HEK293T (cell line): ENCODE data around the gene DEFB124.
"Not testable (repeated sequence)": the region's sequence is repeated elsewhere in the genome, so short reads cannot be mapped to it uniquely, and the experiment has no call there.

ENCODE experiments used
- FOXA1 ChIP-seq: fragments of 450-650 bp; IDR thresholded peaks from 2 replicates; pipeline ENCODE4 v1.6.1; 2016; ENCODE audit warnings: mild to moderate bottlenecking
- FOXK2 ChIP-seq: fragments of 450-650 bp; IDR thresholded peaks from 2 replicates; pipeline ENCODE4 v1.6.1; 2016; ENCODE audit warnings: mild to moderate bottlenecking
- FOXM1 ChIP-seq: fragments of 450-650 bp; IDR thresholded peaks from 2 replicates; pipeline ENCODE4 v1.6.1; 2017; ENCODE audit warnings: mild to moderate bottlenecking, borderline replicate concordance
- HDGF ChIP-seq: fragments of 450-650 bp; IDR thresholded peaks from 2 replicates; pipeline ENCODE4 v1.6.1; 2017; ENCODE audit warnings: antibody characterized with exemption, borderline replicate concordance
- LEF1 ChIP-seq: fragments of 450-650 bp; IDR thresholded peaks from 2 replicates; pipeline ENCODE4 v1.6.1; 2017; ENCODE audit warnings: mild to moderate bottlenecking, borderline replicate concordance

GRCh38 chr20:31502884-31503673 lies 28.2 kb upstream of the DEFB124 start:
- not testable (repeated sequence) for TF ChIP-seq FOXK2, FOXM1, FOXA1, LEF1, HDGF
